GM12878 (cell line): ENCODE measurements around the gene MEGF6.

Experiments used
- POLR2A ChIP-seq: IDR thresholded peaks from 2 replicates; pipeline ENCODE4 v1.6.1; 2011; ENCODE audit warnings: low read depth, mild to moderate bottlenecking, low read length
- SIN3A ChIP-seq: IDR thresholded peaks from 2 replicates; pipeline ENCODE4 v1.6.1; 2012; ENCODE audit warnings: low read depth, low read length, improper control_type of control experiment
- TF ChIP-seq, protein P1 (sequence below): IDR thresholded peaks from 2 replicates; pipeline ENCODE4 v1.6.1; 2011; ENCODE audit warnings: mild to moderate bottlenecking, low read depth, low read length, moderate library complexity; ENCODE audit not compliant: insufficient replicate concordance
- TF ChIP-seq, protein P2 (sequence below): fragments of 450-650 bp; IDR thresholded peaks from 2 replicates; pipeline ENCODE4 v1.6.1; 2018; ENCODE audit warnings: borderline replicate concordance, mild to moderate bottlenecking; ENCODE audit not compliant: partially characterized antibody

DNA sequence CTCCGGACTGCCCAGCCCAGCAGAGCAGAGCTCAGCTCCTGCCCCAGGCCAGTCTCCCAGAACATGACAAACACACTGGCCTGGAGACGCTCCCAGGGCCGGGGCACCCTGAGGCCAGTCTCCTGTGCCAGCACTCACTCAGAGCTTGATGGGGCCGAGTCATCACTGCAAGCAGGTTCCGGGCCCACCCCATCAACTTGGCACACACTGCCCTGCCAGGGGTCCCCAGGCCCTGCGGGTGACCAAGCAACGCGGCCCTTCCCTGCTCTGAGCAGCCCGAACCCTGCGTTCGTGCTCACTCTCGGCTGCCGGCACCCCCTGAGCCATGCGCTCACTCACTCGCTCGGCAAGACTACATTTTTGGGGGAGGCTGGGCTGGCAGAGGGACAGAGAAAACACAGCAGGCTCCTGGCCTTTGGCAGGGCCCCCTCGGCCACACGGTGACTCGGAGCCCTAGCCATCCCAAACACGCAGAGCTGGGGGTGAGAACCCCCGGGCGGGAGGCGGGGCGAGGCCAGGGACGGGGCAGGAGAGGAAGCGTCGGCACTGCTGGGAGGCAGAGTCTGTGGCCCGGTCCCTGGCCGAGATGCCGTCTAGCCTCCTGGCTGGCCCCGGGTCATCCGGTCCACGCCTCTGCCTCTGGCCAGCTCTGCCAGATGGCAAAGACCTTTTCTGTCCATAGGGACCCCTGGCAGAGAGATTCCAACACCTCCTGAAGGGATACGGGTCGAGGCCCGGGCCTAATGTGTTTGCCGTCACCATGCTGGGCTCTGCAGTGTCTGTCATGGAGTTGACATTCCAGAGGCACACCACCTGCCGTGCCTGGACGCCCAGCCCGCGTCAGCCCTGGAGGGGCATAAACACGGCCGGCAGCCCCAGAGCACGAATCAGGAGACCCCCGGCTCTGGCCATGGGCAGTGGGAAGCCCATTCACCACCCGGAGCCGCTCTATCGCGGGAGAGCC, 68.0 kb downstream of the MEGF6 start:
- TF ChIP-seq SIN3A, result no peak
- TF ChIP-seq POLR2A, result no peak
- TF ChIP-seq, protein P1, sequence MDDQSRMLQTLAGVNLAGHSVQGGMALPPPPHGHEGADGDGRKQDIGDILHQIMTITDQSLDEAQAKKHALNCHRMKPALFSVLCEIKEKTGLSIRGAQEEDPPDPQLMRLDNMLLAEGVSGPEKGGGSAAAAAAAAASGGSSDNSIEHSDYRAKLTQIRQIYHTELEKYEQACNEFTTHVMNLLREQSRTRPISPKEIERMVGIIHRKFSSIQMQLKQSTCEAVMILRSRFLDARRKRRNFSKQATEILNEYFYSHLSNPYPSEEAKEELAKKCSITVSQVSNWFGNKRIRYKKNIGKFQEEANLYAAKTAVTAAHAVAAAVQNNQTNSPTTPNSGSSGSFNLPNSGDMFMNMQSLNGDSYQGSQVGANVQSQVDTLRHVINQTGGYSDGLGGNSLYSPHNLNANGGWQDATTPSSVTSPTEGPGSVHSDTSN, result no peak
- TF ChIP-seq, protein P2, sequence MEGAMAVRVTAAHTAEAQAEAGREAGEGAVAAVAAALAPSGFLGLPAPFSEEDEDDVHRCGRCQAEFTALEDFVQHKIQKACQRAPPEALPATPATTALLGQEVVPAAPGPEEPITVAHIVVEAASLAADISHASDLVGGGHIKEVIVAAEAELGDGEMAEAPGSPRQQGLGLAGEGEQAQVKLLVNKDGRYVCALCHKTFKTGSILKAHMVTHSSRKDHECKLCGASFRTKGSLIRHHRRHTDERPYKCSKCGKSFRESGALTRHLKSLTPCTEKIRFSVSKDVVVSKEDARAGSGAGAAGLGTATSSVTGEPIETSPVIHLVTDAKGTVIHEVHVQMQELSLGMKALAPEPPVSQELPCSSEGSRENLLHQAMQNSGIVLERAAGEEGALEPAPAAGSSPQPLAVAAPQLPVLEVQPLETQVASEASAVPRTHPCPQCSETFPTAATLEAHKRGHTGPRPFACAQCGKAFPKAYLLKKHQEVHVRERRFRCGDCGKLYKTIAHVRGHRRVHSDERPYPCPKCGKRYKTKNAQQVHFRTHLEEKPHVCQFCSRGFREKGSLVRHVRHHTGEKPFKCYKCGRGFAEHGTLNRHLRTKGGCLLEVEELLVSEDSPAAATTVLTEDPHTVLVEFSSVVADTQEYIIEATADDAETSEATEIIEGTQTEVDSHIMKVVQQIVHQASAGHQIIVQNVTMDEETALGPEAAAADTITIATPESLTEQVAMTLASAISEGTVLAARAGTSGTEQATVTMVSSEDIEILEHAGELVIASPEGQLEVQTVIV, result no peak
